GM23248 (cell line): ENCODE results near the gene SPINK7. TPM values are rescaled to one million over a fixed set of nuclear protein-coding genes. Genes with fewer than 3 reads are reported as not detected.

Experiments
- DNase-seq: peaks from one replicate; pipeline ENCODE4 v3.0.0-alpha.2; 2015
- H2AFZ ChIP-seq: fragments of 200-600 bp; sonication (generic); 2 replicates; pipeline ENCODE4 v1.6.1; 2016; ENCODE audit warnings: antibody characterized with exemption
- H3F3A ChIP-seq: fragments of 200-600 bp; sonication (generic); 2 replicates; pipeline ENCODE4 v1.6.1; 2016; ENCODE audit warnings: mild to moderate bottlenecking, antibody characterized with exemption, mixed run types; ENCODE audit not compliant: insufficient read depth
- H3K27ac ChIP-seq: fragments of 200-600 bp; sonication (generic); 2 replicates; pipeline ENCODE4 v1.5.1; 2016; ENCODE audit warnings: mild to moderate bottlenecking
- H3K27me3 ChIP-seq: fragments of 200-600 bp; sonication (generic); replicated peaks from 2 replicates; pipeline ENCODE4 v1.6.1; 2016; ENCODE audit warnings: mild to moderate bottlenecking; ENCODE audit not compliant: insufficient read depth
- H3K36me3 ChIP-seq: fragments of 200-600 bp; sonication (generic); 2 replicates; pipeline ENCODE4 v1.6.1; 2016; ENCODE audit warnings: low read depth, mild to moderate bottlenecking
- H3K4me1 ChIP-seq: fragments of 200-600 bp; sonication (generic); 2 replicates; pipeline ENCODE4 v1.6.1; 2016; ENCODE audit warnings: mild to moderate bottlenecking; ENCODE audit not compliant: insufficient read depth
- H3K4me2 ChIP-seq: fragments of 200-600 bp; sonication (generic); one replicate; pipeline ENCODE4 v1.6.1; 2016; ENCODE audit warnings: mild to moderate bottlenecking; ENCODE audit not compliant: unreplicated experiment
- H3K4me3 ChIP-seq: fragments of 200-600 bp; sonication (generic); 2 replicates; pipeline ENCODE4 v1.5.1; 2016; ENCODE audit warnings: mild to moderate bottlenecking
- H3K79me2 ChIP-seq: fragments of 200-600 bp; sonication (generic); 2 replicates; pipeline ENCODE4 v1.6.1; 2016; ENCODE audit warnings: mild to moderate bottlenecking; ENCODE audit not compliant: insufficient read depth
- H3K9ac ChIP-seq: fragments of 200-600 bp; sonication (generic); 2 replicates; pipeline ENCODE4 v1.6.1; 2016; ENCODE audit warnings: mild to moderate bottlenecking
- H3K9me2 ChIP-seq: fragments of 200-600 bp; sonication (generic); 2 replicates; pipeline ENCODE4 v1.6.1; 2016; ENCODE audit warnings: mixed run types, mild to moderate bottlenecking, moderate library complexity; ENCODE audit not compliant: insufficient read depth
- H3K9me3 ChIP-seq: fragments of 200-600 bp; sonication (generic); one replicate; pipeline ENCODE4 v1.6.1; 2017; ENCODE audit warnings: low read depth
- H4K20me1 ChIP-seq: fragments of 200-600 bp; sonication (generic); 2 replicates; pipeline ENCODE4 v1.6.0; 2016; ENCODE audit not compliant: insufficient read depth
- EZH2 ChIP-seq: fragments of 200-600 bp; sonication (generic); IDR thresholded peaks from 2 replicates; pipeline ENCODE4 v1.6.1; 2018; ENCODE audit warnings: antibody characterized with exemption, mild to moderate bottlenecking; ENCODE audit not compliant: insufficient read depth, poor library complexity, severe bottlenecking
- EZH2phosphoT487 ChIP-seq: fragments of 200-600 bp; sonication (generic); IDR thresholded peaks from 2 replicates; pipeline ENCODE4 v1.6.1; 2018; ENCODE audit warnings: antibody characterized with exemption, moderate library complexity, mild to moderate bottlenecking, low read depth; ENCODE audit not compliant: insufficient read depth
- WGBS, 2 experiments: methylation state at CpG; one replicate each; pipeline ENCODE4 v1.1.6; 2015 to 2017; ENCODE audit warnings: low lambda C conversion rate in 2 of 2, low coverage in 1 of 2; ENCODE audit errors: missing lambda C conversion rate in 2 of 2; 5-methylcytosine and 5-hydroxymethylcytosine counted together
- in situ Hi-C: fragments of 300-500 bp; cut with MboI; formaldehyde crosslinking; loops from 2 replicates; pipeline ENCODE4 v1.15.0; 2020
- polyA plus RNA-seq: library from polyadenylated mRNA; unstranded; fragments of >200 nt; fragmentation: Nextera tagmentation; extraction: Ambion mirVana; gene quantifications from 2 replicates; pipeline ENCODE4 v1.2.1, GENCODE V29; 2016
- total RNA-seq: library from RNA; depleted of rRNA; stranded (reverse); fragments of >200 nt; shearing (Covaris generic); gene quantifications from 2 replicates; pipeline ENCODE4 v1.2.3, GENCODE V29; 2014

SPINK7 gene
- total and polyA plus RNA-seq, 2 experiments from 2014 or later: not detected

GRCh38 chr5:148343046-148343407, 30.8 kb downstream of the SPINK7 start:
- Histone ChIP-seq H3K79me2 (no peaks in the 10 kb centered on the region), H4K20me1 (no peaks in the 10 kb centered on the region), H3K27ac (no peak overlapping the region), H3K27me3 (no peaks in the 10 kb centered on the region), H3K9me3 (no peaks in the 10 kb centered on the region), H3K4me1 (no peaks in the 10 kb centered on the region), H3K4me3 (no peak overlapping the region), H3K4me2 (no peak overlapping the region), H3K36me3 (no peaks in the 10 kb centered on the region), H2AFZ (no peak overlapping the region), H3K9me2 (no peaks in the 10 kb centered on the region), H3F3A (no peaks in the 10 kb centered on the region), H3K9ac (no peak overlapping the region)
- no peak for TF ChIP-seq EZH2
- no peak for TF ChIP-seq EZH2phosphoT487
- no peak for DNase-seq
- in situ Hi-C loops: no loop called here
- WGBS, 2 experiments: 57 to 64% methylated on average over 2 of the region's 2 CpGs

GRCh38 chr5:148343603-148344487, 31.6 kb downstream of the SPINK7 start:
- no peak overlapping the region for H3K4me2 ChIP-seq
- H4K20me1 ChIP-seq: no peaks in the 10 kb centered on the region
- no peaks in the 10 kb centered on the region for H3F3A ChIP-seq
- no peak overlapping the region for H3K4me3 ChIP-seq
- H3K27ac ChIP-seq: no peak overlapping the region
- H2AFZ ChIP-seq: no peak overlapping the region
- no peaks in the 10 kb centered on the region for H3K36me3 ChIP-seq
- in situ Hi-C loops: no loop called here
- whole genome bisulfite sequencing, 2 experiments: 12 to 14% methylated on average over 7 of the region's 7 CpGs
- no peak overlapping the region for H3K9ac ChIP-seq
- no peaks in the 10 kb centered on the region for H3K9me3 ChIP-seq
- H3K9me2 ChIP-seq: no peaks in the 10 kb centered on the region
- H3K27me3 ChIP-seq: no peaks in the 10 kb centered on the region
- H3K79me2 ChIP-seq: no peaks in the 10 kb centered on the region
- TF ChIP-seq EZH2phosphoT487 (no peak), EZH2 (no peak)
- DNase-seq: no peak
- no peaks in the 10 kb centered on the region for H3K4me1 ChIP-seq

- TF ChIP-seq EZH2 (no peak), EZH2phosphoT487 (no peak)
- H4K20me1 ChIP-seq: no peaks in the 10 kb centered on the region
- H3K4me3 ChIP-seq: no peak overlapping the region
- H3K9me3 ChIP-seq: no peaks in the 10 kb centered on the region
- no peak overlapping the region for H2AFZ ChIP-seq
- H3K4me2 ChIP-seq: no peak overlapping the region
- in situ Hi-C loops: no loop called here
- DNase-seq: no peak
- no peaks in the 10 kb centered on the region for H3K9me2 ChIP-seq
- no peaks in the 10 kb centered on the region for H3K79me2 ChIP-seq
- no peak overlapping the region for H3K27ac ChIP-seq
- WGBS, 2 experiments: 35 to 36% methylated on average over 1 of the region's 1 CpG
- no peaks in the 10 kb centered on the region for H3K27me3 ChIP-seq
- H3K9ac ChIP-seq: no peak overlapping the region
- no peaks in the 10 kb centered on the region for H3K36me3 ChIP-seq
- no peaks in the 10 kb centered on the region for H3F3A ChIP-seq
- no peaks in the 10 kb centered on the region for H3K4me1 ChIP-seq
These were observed 35.5 kb downstream of the SPINK7 start for GRCh38 chr5:148347706-148348105.

- in situ Hi-C loops: no loop called here
- WGBS, 2 experiments: 56 to 72% methylated on average over 1 of the region's 1 CpG
- Histone ChIP-seq H3K9me2 (no peaks in the 10 kb centered on the region), H3K9ac (no peak overlapping the region), H3K27ac (no peak overlapping the region), H3K4me3 (no peak overlapping the region), H4K20me1 (no peaks in the 10 kb centered on the region), H2AFZ (no peak overlapping the region), H3K9me3 (no peaks in the 10 kb centered on the region), H3K4me1 (no peaks in the 10 kb centered on the region), H3K79me2 (no peaks in the 10 kb centered on the region), H3K36me3 (no peaks in the 10 kb centered on the region), H3K4me2 (no peak overlapping the region), H3K27me3 (no peaks in the 10 kb centered on the region), H3F3A (no peaks in the 10 kb centered on the region)
- TF ChIP-seq EZH2: no peak
- no peak for TF ChIP-seq EZH2phosphoT487
- peak; percentile 6 for DNase-seq
These were observed 40.5 kb downstream of the SPINK7 start for GRCh38 chr5:148352696-148353095.
